K562 (cell line): Measurements from ENCODE around the gene RAPSN. TPM values are rescaled to one million over a fixed set of nuclear protein-coding genes. Genes with fewer than 3 reads are reported as not detected.

Experiments used
- ATAC-seq: fragments of 200-7000 bp; cut with Tn5 transposase; 3 replicates; pipeline ENCODE4 v1.9.1; 2020; ENCODE audit warnings: moderate library complexity
- BruUV-seq: library from RNA; stranded (reverse); fragments of 400-500 nt; replicated peaks from 2 replicates; lab custom pipeline; 2021; lab: Mats Ljungman, UMichigan
- CTCF ChIA-PET: fragments of 300-600 bp; formaldehyde crosslinking; extraction: SDS; loops from one replicate; lab custom pipeline; 2021; ENCODE audit warnings: low intra/inter-chr PET ratio; lab: Yijun Ruan, JAX
- POLR2A ChIA-PET: fragments of 300-600, 350-650 bp; sonication (Branson Sonifier 250); formaldehyde crosslinking; extraction: SDS; loops from one replicate; lab custom pipeline; 2021; ENCODE audit warnings: antibody characterized with exemption, inconsistent platforms; lab: Yijun Ruan, JAX
- DNase-seq, 4 experiments: peaks; one replicate each; pipeline versions ENCODE4 v3.0.0 to v3.0.0-alpha.2; 2011 to 2018; ENCODE audit warnings: low spot score in 3 of 4, mixed read lengths in 3 of 4; ENCODE audit errors: extremely low read depth in 1 of 4
- FAIRE-seq: peaks from 2 replicates; lab custom pipeline; 2011; peaks lifted over from hg19 to GRCh38; lab: Jason Lieb, UNC
- H2AFZ ChIP-seq: 2 replicates; pipeline ENCODE4 v1.6.0; 2011; ENCODE audit warnings: low read depth, low read length, control low read depth, inconsistent platforms
- H3K27ac ChIP-seq: fragments of 200-600 bp; 3 replicates; pipeline ENCODE4 v1.8.0; 2011; ENCODE audit warnings: low read depth, mild to moderate bottlenecking, control low read depth, inconsistent platforms, low read length, moderate library complexity, mixed read lengths; ENCODE audit errors: extremely low read depth
- H3K27me3 ChIP-seq, 2 experiments: fragments of 300-600 bp in 1 of 2; 2 replicates in 1 of 2; 3 replicates in 1 of 2; pipeline versions ENCODE4 v1.6.0 to v1.8.0; 2011; ENCODE audit warnings: inconsistent platforms in 2 of 2, low read length in 2 of 2, mild to moderate bottlenecking in 1 of 2, mixed read lengths in 1 of 2, moderate library complexity in 1 of 2; ENCODE audit not compliant: control insufficient read depth in 2 of 2, insufficient read depth in 2 of 2
- H3K36me3 ChIP-seq: fragments of 300-600 bp; 3 replicates; pipeline ENCODE4 v1.8.0; 2011; ENCODE audit warnings: mild to moderate bottlenecking, low read length, inconsistent platforms; ENCODE audit not compliant: control insufficient read depth, insufficient read depth
- H3K4me1 ChIP-seq, 2 experiments: fragments of 200-600 bp in 1 of 2; replicated peaks in 1 of 2; 2 replicates in 1 of 2; 3 replicates in 1 of 2; pipeline versions ENCODE4 v1.5.1 to v1.8.0; 2011; ENCODE audit warnings: inconsistent platforms in 2 of 2, low read length in 2 of 2, mild to moderate bottlenecking in 1 of 2, mixed read lengths in 1 of 2, moderate library complexity in 1 of 2; ENCODE audit not compliant: control insufficient read depth in 2 of 2, insufficient read depth in 2 of 2
- H3K4me2 ChIP-seq: 2 replicates; pipeline ENCODE4 v1.6.1; 2011; ENCODE audit warnings: low read length, control low read depth, inconsistent platforms, mixed read lengths; ENCODE audit not compliant: insufficient read depth
- H3K4me3 ChIP-seq: fragments of 200-600 bp; sonication (generic), shearing (Covaris generic); 2 replicates; pipeline ENCODE4 v1.5.1; 2016; ENCODE audit warnings: control low read depth, inconsistent platforms
- H3K79me2 ChIP-seq: fragments of 200-600 bp; 3 replicates; pipeline ENCODE4 v1.8.0; 2011; ENCODE audit warnings: low read length, inconsistent platforms; ENCODE audit not compliant: control insufficient read depth, insufficient read depth
- H3K9ac ChIP-seq, 2 experiments: 2 replicates each; pipeline versions ENCODE4 v1.6.0 to v1.6.1; 2011; ENCODE audit warnings: low read depth in 2 of 2, low read length in 2 of 2, control low read depth in 1 of 2, inconsistent platforms in 1 of 2, mild to moderate bottlenecking in 1 of 2, mixed read lengths in 1 of 2; ENCODE audit not compliant: insufficient read depth in 1 of 2
- H3K9me1 ChIP-seq: one replicate; pipeline ENCODE4 v1.6.0; 2011; ENCODE audit warnings: inconsistent platforms, mild to moderate bottlenecking, low read length, moderate library complexity; ENCODE audit not compliant: control insufficient read depth, insufficient read depth
- H3K9me3 ChIP-seq: replicated peaks from 2 replicates; pipeline ENCODE4 v1.5.1; 2011; ENCODE audit warnings: low read depth, low read length, inconsistent platforms; ENCODE audit not compliant: control insufficient read depth, insufficient read depth
- H4K20me1 ChIP-seq: replicated peaks from 2 replicates; pipeline ENCODE4 v1.6.1; 2011; ENCODE audit warnings: low read length, inconsistent platforms, mixed read lengths; ENCODE audit not compliant: control insufficient read depth, insufficient read depth
- BHLHE40 ChIP-seq: IDR thresholded peaks from 2 replicates; pipeline ENCODE4 v1.6.1; 2011; ENCODE audit warnings: low read length, improper control_type of control experiment
- CXXC5 ChIP-seq: fragments of 250-450 bp; sonication (Bioruptor Pico); IDR thresholded peaks from 2 replicates; pipeline ENCODE4 v1.8.0; 2022; ENCODE audit warnings: inconsistent platforms, mild to moderate bottlenecking, moderate library complexity
- MYNN ChIP-seq, 2 experiments: sonication (generic); formaldehyde crosslinking in 1 of 2; IDR thresholded peaks; 2 replicates each; pipeline versions ENCODE4 v1.5.0 to v1.6.1; 2016 to 2020; ENCODE audit warnings: antibody characterized with exemption in 1 of 2, missing genetic modification reagents in 1 of 2
- NCOA6 ChIP-seq: fragments of 450-650 bp; IDR thresholded peaks from 2 replicates; pipeline ENCODE4 v1.6.1; 2017; ENCODE audit warnings: mild to moderate bottlenecking
- RCOR1 ChIP-seq, 2 experiments: IDR thresholded peaks; 2 replicates each; pipeline ENCODE4 v1.6.1; 2012; ENCODE audit warnings: low read depth in 2 of 2, low read length in 2 of 2, borderline replicate concordance in 1 of 2, improper control_type of control experiment in 1 of 2
- WGBS: fragments of 100-300 bp; shearing (Covaris generic); methylation state at CpG from one replicate; pipeline ENCODE4 v1.1.6; 2016; ENCODE audit warnings: low coverage, mixed read lengths; ENCODE audit not compliant: insufficient coverage; ENCODE audit errors: missing lambda C conversion rate; 5-methylcytosine and 5-hydroxymethylcytosine counted together
- in situ Hi-C: fragments of 300-500 bp; cut with MboI; formaldehyde crosslinking; loops from 4 replicates; pipeline ENCODE4 v1.15.0; 2018; ENCODE audit warnings: inconsistent platforms, mixed read lengths
- intact Hi-C: fragments of 100-400 bp; cut with micrococcal nuclease; formaldehyde crosslinking; loops from 2 replicates; pipeline ENCODE4 v1.14.2; 2022
- polyA plus RNA-seq, 8 experiments: library from polyadenylated mRNA; depleted of rRNA in 4 of 8; stranded (reverse) in 5 of 8; unstranded in 3 of 8; fragments of >200 nt; fragmentation: Nextera tagmentation in 2 of 8; fragmentation: Illumina TruSeq in 1 of 8; extraction: Ambion mirVana in 2 of 8; extraction: Trizol in 1 of 8; gene quantifications; 2 replicates each; pipeline versions ENCODE4 v1.2.1 to v1.2.3, GENCODE V29; 2011 to 2014; ENCODE audit warnings: inconsistent platforms in 1 of 8, missing spikeins in 1 of 8
- total RNA-seq, 7 experiments: library from RNA; depleted of rRNA in 6 of 7; stranded (reverse); fragments of >200 nt in 6 of 7; fragmentation: Illumina TruSeq in 2 of 7; extraction: Trizol in 2 of 7; gene quantifications; 2 replicates each; pipeline versions ENCODE4 v1.2.1 to v1.2.3, GENCODE V29; 2011 to 2021; ENCODE audit warnings: low replicate concordance in 1 of 7
- TF ChIP-seq, protein P1 (sequence below): sonication (generic); formaldehyde crosslinking; IDR thresholded peaks from 2 replicates; pipeline ENCODE4 v1.5.0; 2020; ENCODE audit warnings: missing genetic modification reagents
- TF ChIP-seq, protein P2 (sequence below), 3 experiments: fragments of 200-800 bp in 1 of 3; fragments of 250-450 bp in 1 of 3; fragments of 450-650 bp in 1 of 3; sonication (Bioruptor Pico) in 1 of 3; sonication (Bioruptor generic) in 1 of 3; formaldehyde crosslinking in 1 of 3; IDR thresholded peaks; 2 replicates each; pipeline versions ENCODE4 v1.6.1 to v1.8.0; 2016 to 2022; ENCODE audit warnings: mild to moderate bottlenecking in 2 of 3, missing genetic modification characterization in 2 of 3, missing compliant biosample characterization in 1 of 3, moderate library complexity in 1 of 3
- TF ChIP-seq, protein P3 (sequence below): IDR thresholded peaks from 3 replicates; pipeline ENCODE4 v1.6.1; 2011; ENCODE audit warnings: borderline replicate concordance, mild to moderate bottlenecking; ENCODE audit not compliant: insufficient read length, insufficient read depth
- TF ChIP-seq, protein P4 (sequence below), 2 experiments: fragments of 450-650 bp; IDR thresholded peaks; 2 replicates each; pipeline ENCODE4 v1.6.1; 2018; ENCODE audit warnings: mild to moderate bottlenecking in 2 of 2, low read depth in 1 of 2; ENCODE audit not compliant: partially characterized antibody in 2 of 2

The RAPSN gene
- total and polyA plus RNA-seq, 9 of the 15 experiments (the other 6 are each of a cell fraction or from before 2014, with no cell fraction given), result 0.06 to 0.11 TPM; not detected in 7

DNA sequence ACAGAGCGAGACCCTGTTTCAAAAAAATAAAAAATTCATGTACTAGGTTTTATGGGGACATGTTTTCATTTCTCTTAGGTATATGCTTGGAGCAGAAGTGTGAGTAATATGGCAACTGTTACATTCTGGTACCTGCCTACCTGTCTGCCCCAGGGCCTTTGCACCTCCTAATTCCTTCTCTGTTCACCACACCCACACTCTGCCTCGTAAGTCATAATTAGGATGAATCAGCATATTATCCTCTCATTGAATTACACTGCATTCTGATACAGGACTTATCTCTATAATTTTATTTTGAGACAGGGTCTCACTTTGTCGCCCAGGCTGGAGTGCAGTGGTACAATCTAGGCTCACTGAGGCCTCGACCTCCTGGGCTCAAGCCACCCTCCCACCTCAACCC is 3.1 kb upstream of the RAPSN start:
- Histone ChIP-seq H4K20me1 (no peaks in the 10 kb centered on the region), H3K36me3 (no peaks in the 10 kb centered on the region; the same call in 2 of the 3 replicates), H3K9me3 (no peaks in the 10 kb centered on the region), H3K4me1 (peaks cover 0 to 19% of the 10 kb centered on the region in 2 experiments; a peak in 1 of 5 replicates), H3K79me2 (no peaks in the 10 kb centered on the region), H3K9me1 (no peaks in the 10 kb centered on the region), H3K27ac (no peak overlapping the region), H3K9ac (no peak overlapping the region), H3K4me2 (no peak overlapping the region), H2AFZ (no peak overlapping the region), H3K4me3 (no peak overlapping the region), H3K27me3 (no peaks in the 10 kb centered on the region; a peak in 1 of 5 replicates)
- DNase-seq, result no peak
- intact Hi-C loops (loop anchor here (10.0 kb wide), 2 partner anchors 403 to 567 kb away; no protein-coding TSS in a partner anchor), in situ Hi-C loops (no loop called here)
- no TSS peak for BruUV-seq
- 71% methylated on average over 4 of the region's 4 CpGs for WGBS
- ChIA-PET POLR2A (interaction anchor here (0.6 kb wide), 1 partner anchor 12 kb away, joined by 3 read pairs; no protein-coding TSS in a partner anchor), CTCF (interaction anchor here (1.4 kb wide), 1 partner anchor 77 kb away, joined by 6 read pairs; no protein-coding TSS in a partner anchor)
- no peak for ATAC-seq
- no peak for FAIRE-seq
- no peak for TF ChIP-seq RCOR1 (IDR thresholded peaks at IDR 0.05; ENCODE audit: borderline replicate concordance in 1 of 2, low read depth in 2 of 2, low read length in 2 of 2)
- TF ChIP-seq, protein P1, sequence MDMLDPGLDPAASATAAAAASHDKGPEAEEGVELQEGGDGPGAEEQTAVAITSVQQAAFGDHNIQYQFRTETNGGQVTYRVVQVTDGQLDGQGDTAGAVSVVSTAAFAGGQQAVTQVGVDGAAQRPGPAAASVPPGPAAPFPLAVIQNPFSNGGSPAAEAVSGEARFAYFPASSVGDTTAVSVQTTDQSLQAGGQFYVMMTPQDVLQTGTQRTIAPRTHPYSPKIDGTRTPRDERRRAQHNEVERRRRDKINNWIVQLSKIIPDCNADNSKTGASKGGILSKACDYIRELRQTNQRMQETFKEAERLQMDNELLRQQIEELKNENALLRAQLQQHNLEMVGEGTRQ, result no peak
- TF ChIP-seq, protein P2, sequence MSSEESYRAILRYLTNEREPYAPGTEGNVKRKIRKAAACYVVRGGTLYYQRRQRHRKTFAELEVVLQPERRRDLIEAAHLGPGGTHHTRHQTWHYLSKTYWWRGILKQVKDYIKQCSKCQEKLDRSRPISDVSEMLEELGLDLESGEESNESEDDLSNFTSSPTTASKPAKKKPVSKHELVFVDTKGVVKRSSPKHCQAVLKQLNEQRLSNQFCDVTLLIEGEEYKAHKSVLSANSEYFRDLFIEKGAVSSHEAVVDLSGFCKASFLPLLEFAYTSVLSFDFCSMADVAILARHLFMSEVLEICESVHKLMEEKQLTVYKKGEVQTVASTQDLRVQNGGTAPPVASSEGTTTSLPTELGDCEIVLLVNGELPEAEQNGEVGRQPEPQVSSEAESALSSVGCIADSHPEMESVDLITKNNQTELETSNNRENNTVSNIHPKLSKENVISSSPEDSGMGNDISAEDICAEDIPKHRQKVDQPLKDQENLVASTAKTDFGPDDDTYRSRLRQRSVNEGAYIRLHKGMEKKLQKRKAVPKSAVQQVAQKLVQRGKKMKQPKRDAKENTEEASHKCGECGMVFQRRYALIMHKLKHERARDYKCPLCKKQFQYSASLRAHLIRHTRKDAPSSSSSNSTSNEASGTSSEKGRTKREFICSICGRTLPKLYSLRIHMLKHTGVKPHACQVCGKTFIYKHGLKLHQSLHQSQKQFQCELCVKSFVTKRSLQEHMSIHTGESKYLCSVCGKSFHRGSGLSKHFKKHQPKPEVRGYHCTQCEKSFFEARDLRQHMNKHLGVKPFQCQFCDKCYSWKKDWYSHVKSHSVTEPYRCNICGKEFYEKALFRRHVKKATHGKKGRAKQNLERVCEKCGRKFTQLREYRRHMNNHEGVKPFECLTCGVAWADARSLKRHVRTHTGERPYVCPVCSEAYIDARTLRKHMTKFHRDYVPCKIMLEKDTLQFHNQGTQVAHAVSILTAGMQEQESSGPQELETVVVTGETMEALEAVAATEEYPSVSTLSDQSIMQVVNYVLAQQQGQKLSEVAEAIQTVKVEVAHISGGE (CRISPR knock-in tag; IDR thresholded peaks at IDR 0.05), result no peak
- no peak for TF ChIP-seq MYNN (IDR thresholded peaks at IDR 0.05)
- TF ChIP-seq MYNN (CRISPR knock-in tag; IDR thresholded peaks at IDR 0.05), result no peak
- TF ChIP-seq BHLHE40, result no peak
- TF ChIP-seq, protein P3, sequence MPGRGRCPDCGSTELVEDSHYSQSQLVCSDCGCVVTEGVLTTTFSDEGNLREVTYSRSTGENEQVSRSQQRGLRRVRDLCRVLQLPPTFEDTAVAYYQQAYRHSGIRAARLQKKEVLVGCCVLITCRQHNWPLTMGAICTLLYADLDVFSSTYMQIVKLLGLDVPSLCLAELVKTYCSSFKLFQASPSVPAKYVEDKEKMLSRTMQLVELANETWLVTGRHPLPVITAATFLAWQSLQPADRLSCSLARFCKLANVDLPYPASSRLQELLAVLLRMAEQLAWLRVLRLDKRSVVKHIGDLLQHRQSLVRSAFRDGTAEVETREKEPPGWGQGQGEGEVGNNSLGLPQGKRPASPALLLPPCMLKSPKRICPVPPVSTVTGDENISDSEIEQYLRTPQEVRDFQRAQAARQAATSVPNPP, result no peak
- TF ChIP-seq, protein P4, sequence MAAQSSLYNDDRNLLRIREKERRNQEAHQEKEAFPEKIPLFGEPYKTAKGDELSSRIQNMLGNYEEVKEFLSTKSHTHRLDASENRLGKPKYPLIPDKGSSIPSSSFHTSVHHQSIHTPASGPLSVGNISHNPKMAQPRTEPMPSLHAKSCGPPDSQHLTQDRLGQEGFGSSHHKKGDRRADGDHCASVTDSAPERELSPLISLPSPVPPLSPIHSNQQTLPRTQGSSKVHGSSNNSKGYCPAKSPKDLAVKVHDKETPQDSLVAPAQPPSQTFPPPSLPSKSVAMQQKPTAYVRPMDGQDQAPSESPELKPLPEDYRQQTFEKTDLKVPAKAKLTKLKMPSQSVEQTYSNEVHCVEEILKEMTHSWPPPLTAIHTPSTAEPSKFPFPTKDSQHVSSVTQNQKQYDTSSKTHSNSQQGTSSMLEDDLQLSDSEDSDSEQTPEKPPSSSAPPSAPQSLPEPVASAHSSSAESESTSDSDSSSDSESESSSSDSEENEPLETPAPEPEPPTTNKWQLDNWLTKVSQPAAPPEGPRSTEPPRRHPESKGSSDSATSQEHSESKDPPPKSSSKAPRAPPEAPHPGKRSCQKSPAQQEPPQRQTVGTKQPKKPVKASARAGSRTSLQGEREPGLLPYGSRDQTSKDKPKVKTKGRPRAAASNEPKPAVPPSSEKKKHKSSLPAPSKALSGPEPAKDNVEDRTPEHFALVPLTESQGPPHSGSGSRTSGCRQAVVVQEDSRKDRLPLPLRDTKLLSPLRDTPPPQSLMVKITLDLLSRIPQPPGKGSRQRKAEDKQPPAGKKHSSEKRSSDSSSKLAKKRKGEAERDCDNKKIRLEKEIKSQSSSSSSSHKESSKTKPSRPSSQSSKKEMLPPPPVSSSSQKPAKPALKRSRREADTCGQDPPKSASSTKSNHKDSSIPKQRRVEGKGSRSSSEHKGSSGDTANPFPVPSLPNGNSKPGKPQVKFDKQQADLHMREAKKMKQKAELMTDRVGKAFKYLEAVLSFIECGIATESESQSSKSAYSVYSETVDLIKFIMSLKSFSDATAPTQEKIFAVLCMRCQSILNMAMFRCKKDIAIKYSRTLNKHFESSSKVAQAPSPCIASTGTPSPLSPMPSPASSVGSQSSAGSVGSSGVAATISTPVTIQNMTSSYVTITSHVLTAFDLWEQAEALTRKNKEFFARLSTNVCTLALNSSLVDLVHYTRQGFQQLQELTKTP (IDR thresholded peaks at IDR 0.05; ENCODE audit: low read depth in 1 of 2, partially characterized antibody in 2 of 2), result no peak
- no peak for TF ChIP-seq NCOA6
- no peak for TF ChIP-seq CXXC5 (CRISPR knock-in tag)
